Testis (tissue), 3 donors: Measurements from ENCODE around the gene CHD9NB. TPM values are rescaled to one million over a fixed set of nuclear protein-coding genes. Genes with fewer than 3 reads are reported as not detected.

ENCODE experiments used
- DNase-seq: peaks from one replicate; pipeline ENCODE4 v3.0.0-alpha.2; 2019
- H3K27ac ChIP-seq, 2 donors: fragments of 200-600 bp; sonication (generic); one replicate each; pipeline ENCODE4 v1.5.1; 2019
- H3K27me3 ChIP-seq: fragments of 200-600 bp; sonication (generic); one replicate; pipeline ENCODE4 v1.5.1; 2019
- H3K36me3 ChIP-seq: fragments of 200-600 bp; sonication (generic); one replicate; pipeline ENCODE4 v1.5.1; 2017; ENCODE audit warnings: low read depth; ENCODE audit errors: missing control alignments
- H3K4me1 ChIP-seq: fragments of 200-600 bp; sonication (generic); one replicate; pipeline ENCODE4 v1.5.1; 2019
- H3K4me3 ChIP-seq, 2 donors: fragments of 200-600 bp; sonication (generic); one replicate each; pipeline ENCODE4 v1.5.1; 2017 to 2019
- H3K9me3 ChIP-seq: fragments of 200-600 bp; sonication (generic); one replicate; pipeline ENCODE4 v1.5.1; 2017
- POLR2A ChIP-seq: fragments of 450-650 bp; IDR thresholded peaks from one replicate; pipeline ENCODE4 v1.6.1; 2017; ENCODE audit warnings: antibody characterized with exemption, mild to moderate bottlenecking, moderate library complexity
- whole genome bisulfite sequencing, 2 donors: methylation state at CpG; one replicate each; pipeline ENCODE4 v1.1.5; 2018; 5-methylcytosine and 5-hydroxymethylcytosine counted together
- intact Hi-C: fragments of 100-400 bp; cut with DNase I; formaldehyde crosslinking; loops from one replicate; pipeline ENCODE4 v1.15.1; 2023; ENCODE audit warnings: low total_unique reads
- polyA plus RNA-seq: library from polyadenylated mRNA; stranded (reverse); fragments of 350-450 nt; fragmentation: Illumina TruSeq; extraction: RNeasy Lipid Tissue Mini Kit (QIAGEN cat#74804); gene quantifications from one replicate; pipeline ENCODE4 v1.2.3, GENCODE V29; 2014; ENCODE audit warnings: low read depth, low replicate concordance; ENCODE audit not compliant: insufficient read depth
- total RNA-seq, 2 donors: library from RNA; depleted of rRNA; stranded (reverse); fragments of >200 nt; gene quantifications; one replicate each; pipeline ENCODE4 v1.2.3, GENCODE V29; 2016
- TF ChIP-seq, protein P1 (sequence below), 3 experiments: fragments of 450-650 bp in 2 of 3; fragments of 200-600 bp in 1 of 3; sonication (generic) in 1 of 3; IDR thresholded peaks; one replicate each; pipeline ENCODE4 v1.5.1; 2016 to 2019; ENCODE audit warnings: antibody characterized with exemption in 3 of 3, mild to moderate bottlenecking in 2 of 3, moderate library complexity in 1 of 3

The CHD9NB gene
- total and polyA plus RNA-seq, 3 donors from 2014 or later, result 0.79 to 3.0 TPM; not detected in 1

DNA sequence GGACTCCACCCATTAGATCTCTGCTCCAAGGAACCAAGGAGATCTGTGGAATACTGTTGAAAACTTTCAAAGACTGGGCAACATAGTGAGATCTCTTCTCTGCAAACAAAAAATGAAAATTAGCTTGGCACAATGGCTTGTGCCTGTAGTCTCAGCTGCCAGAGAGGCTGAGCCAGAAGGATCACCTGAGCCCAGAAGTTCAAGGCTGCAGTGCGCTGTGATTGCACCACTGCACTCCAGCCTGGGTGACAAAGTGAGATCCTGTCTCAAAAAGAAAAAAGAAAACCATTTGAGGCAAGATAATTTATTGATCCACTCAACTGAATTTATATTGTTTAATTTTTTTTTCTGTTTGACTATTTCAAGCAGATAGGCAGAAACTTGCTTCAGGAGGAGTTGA, 54.8 kb downstream of the CHD9NB start:
- intact Hi-C loops, result no loop called here
- no peak overlapping the region for H3K4me3 ChIP-seq
- no peak for DNase-seq
- H3K4me1 ChIP-seq, result no peaks in the 10 kb centered on the region
- H3K27ac ChIP-seq, result no peak overlapping the region
- no peaks in the 10 kb centered on the region for H3K9me3 ChIP-seq
- 61 to 84% methylated on average over 1 of the region's 1 CpG for WGBS, 2 donors
- no peaks in the 10 kb centered on the region for H3K27me3 ChIP-seq
- H3K36me3 ChIP-seq, result no peaks in the 10 kb centered on the region
- TF ChIP-seq, protein P1, sequence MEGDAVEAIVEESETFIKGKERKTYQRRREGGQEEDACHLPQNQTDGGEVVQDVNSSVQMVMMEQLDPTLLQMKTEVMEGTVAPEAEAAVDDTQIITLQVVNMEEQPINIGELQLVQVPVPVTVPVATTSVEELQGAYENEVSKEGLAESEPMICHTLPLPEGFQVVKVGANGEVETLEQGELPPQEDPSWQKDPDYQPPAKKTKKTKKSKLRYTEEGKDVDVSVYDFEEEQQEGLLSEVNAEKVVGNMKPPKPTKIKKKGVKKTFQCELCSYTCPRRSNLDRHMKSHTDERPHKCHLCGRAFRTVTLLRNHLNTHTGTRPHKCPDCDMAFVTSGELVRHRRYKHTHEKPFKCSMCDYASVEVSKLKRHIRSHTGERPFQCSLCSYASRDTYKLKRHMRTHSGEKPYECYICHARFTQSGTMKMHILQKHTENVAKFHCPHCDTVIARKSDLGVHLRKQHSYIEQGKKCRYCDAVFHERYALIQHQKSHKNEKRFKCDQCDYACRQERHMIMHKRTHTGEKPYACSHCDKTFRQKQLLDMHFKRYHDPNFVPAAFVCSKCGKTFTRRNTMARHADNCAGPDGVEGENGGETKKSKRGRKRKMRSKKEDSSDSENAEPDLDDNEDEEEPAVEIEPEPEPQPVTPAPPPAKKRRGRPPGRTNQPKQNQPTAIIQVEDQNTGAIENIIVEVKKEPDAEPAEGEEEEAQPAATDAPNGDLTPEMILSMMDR (IDR thresholded peaks at IDR 0.05), result no peak

DNA sequence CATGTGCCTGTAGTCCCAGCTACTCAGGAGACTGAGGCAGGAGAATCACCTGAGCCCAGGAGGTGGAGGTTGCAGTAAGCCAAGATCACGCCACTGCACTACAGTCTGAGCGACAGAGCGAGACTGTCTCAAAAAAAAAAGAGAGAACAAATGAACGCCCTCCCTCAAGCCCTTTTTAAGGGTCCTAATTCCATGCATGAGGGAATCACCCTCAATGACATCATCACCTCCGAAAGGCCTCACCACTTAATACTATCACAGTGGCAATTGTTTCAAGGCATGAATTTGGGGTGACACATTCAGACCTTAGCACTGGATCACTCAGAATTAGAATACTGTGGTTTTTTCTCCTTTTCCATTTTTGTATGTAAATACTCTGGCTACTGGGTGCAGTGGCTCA, 57.8 kb downstream of the CHD9NB start:
- TF ChIP-seq, protein P1 (IDR thresholded peaks at IDR 0.05), result no peak
- TF ChIP-seq POLR2A, result no peak
- Histone ChIP-seq H3K4me3 (no peak overlapping the region), H3K4me1 (no peaks in the 10 kb centered on the region), H3K9me3 (no peaks in the 10 kb centered on the region), H3K27ac (no peak overlapping the region), H3K36me3 (no peaks in the 10 kb centered on the region), H3K27me3 (no peaks in the 10 kb centered on the region)
- 88 to 92% methylated on average over 5 of the region's 5 CpGs for WGBS, 2 donors
- intact Hi-C loops, result no loop called here
- DNase-seq, result no peak

DNA sequence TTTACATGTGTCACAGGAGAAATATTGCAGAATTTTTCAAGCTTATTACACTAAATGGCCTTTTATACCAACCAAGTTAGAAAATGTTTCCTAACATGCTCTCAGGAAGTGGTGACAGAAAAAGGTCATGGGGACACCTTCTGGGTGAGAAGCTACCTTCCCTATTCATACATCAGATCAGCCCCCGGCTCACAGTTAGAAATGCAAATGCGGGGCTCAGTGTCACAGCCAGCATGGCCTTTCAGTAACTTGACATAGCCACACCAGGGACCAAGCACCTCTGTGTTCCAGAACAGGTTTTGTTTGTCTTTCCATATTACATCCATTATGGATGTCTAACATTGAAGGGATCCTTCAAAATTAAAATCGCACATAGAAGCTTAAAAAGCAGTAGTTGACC, 59.5 kb downstream of the CHD9NB start:
- TF ChIP-seq POLR2A, result no peak
- TF ChIP-seq, protein P1 (IDR thresholded peaks at IDR 0.05), result no peak
- H3K9me3 ChIP-seq, result no peaks in the 10 kb centered on the region
- intact Hi-C loops, result no loop called here

DNA sequence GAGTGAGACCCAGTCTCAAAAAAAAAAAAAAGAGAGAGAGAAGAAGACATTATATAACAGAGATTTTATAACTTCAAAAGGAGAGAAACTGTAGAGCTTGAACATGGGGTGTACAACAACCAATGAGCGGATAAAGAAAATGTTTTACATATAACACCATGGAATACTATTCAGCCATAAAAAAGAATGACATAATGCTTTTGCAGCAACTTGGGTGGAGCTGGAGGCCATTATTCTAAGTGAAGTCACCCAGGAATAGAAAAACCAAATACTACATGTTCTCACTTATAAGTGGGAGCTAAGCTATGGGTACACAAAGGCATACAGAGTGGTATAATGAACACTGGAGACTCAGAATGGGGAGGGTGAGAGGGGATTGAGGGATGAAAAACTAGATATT, 61.1 kb downstream of the CHD9NB start:
- 86 to 96% methylated on average over 1 of the region's 1 CpG for WGBS, 2 donors

More for the DNA sequence above, 59.5 kb downstream of the CHD9NB start:
- Histone ChIP-seq H3K4me1 (no peaks in the 10 kb centered on the region), H3K36me3 (no peaks in the 10 kb centered on the region), H3K4me3 (no peak overlapping the region), H3K27me3 (no peaks in the 10 kb centered on the region), H3K27ac (no peak overlapping the region)
- no peak for DNase-seq
- 80 to 82% methylated on average over 3 of the region's 3 CpGs for WGBS, 2 donors

More for the DNA sequence above, 61.1 kb downstream of the CHD9NB start:
- no peaks in the 10 kb centered on the region for H3K4me1 ChIP-seq
- intact Hi-C loops, result no loop called here
- TF ChIP-seq, protein P1 (IDR thresholded peaks at IDR 0.05), result no peak
- no peak for TF ChIP-seq POLR2A
- no peaks in the 10 kb centered on the region for H3K9me3 ChIP-seq
- H3K4me3 ChIP-seq, result no peak overlapping the region
- H3K36me3 ChIP-seq, result no peaks in the 10 kb centered on the region
- DNase-seq, result no peak
- H3K27me3 ChIP-seq, result no peaks in the 10 kb centered on the region
- H3K27ac ChIP-seq, result no peak overlapping the region

Other genes with a start within 250 kb of the CHD9NB start
- gene CHD9, start 2.1 kb upstream of the CHD9NB start, total RNA-seq, result 10 to 100 TPM; 57.5 to 67.3 TPM
- 10.4 TPM for gene CHD9, start 2.1 kb upstream of the CHD9NB start, polyA plus RNA-seq